HCT116 (cell line): ENCODE measurements around the gene CDV3. TPM values are rescaled to one million over a fixed set of nuclear protein-coding genes. Genes with fewer than 3 reads are reported as not detected.

Source experiments
- ATAC-seq: fragments of 200-7000 bp; cut with Tn5 transposase; 2 replicates; pipeline ENCODE4 v1.9.1; 2020; ENCODE audit warnings: mild to moderate bottlenecking, moderate library complexity
- BruUV-seq: library from RNA; stranded (reverse); fragments of 400-500 nt; replicated peaks from 2 replicates; lab custom pipeline; 2021; lab: Mats Ljungman, UMichigan
- CTCF ChIA-PET: fragments of 300-600 bp; sonication (Branson Sonifier 250); formaldehyde crosslinking; loops from one replicate; lab custom pipeline; 2021; ENCODE audit warnings: antibody characterized with exemption; lab: Charles Lee
- POLR2A ChIA-PET: fragments of 300-600, 350-600 bp; sonication (Branson Sonifier 250); formaldehyde crosslinking; loops from one replicate; lab custom pipeline; 2021; ENCODE audit warnings: antibody characterized with exemption; lab: Charles Lee
- RAD21 ChIA-PET, 2 experiments: fragments of 300-600 bp; sonication (Branson Sonifier 250); formaldehyde crosslinking; loops; one replicate each; lab custom pipeline; 2023; ENCODE audit warnings: low total read pairs in 2 of 2; ENCODE audit not compliant: uncharacterized antibody in 2 of 2, unreplicated experiment in 2 of 2, low non-redundant PET in 1 of 2; lab: Charles Lee
- DNase-seq: peaks from one replicate; pipeline ENCODE4 v3.0.0-alpha.2; 2010; ENCODE audit warnings: low read depth, low spot score
- H2AFZ ChIP-seq: fragments of 200-600 bp; shearing (Covaris generic), sonication (generic); 2 replicates; pipeline ENCODE4 v1.6.1; 2017; ENCODE audit warnings: low read depth, mixed run types, mixed read lengths, antibody characterized with exemption, low read length; ENCODE audit not compliant: poor library complexity, severe bottlenecking
- H3K27ac ChIP-seq: 2 replicates; pipeline ENCODE4 v1.5.1; 2012; ENCODE audit warnings: low read depth, low read length
- H3K27me3 ChIP-seq: fragments of 200-600 bp; sonication (generic); 2 replicates; pipeline ENCODE4 v1.6.1; 2016; ENCODE audit warnings: mixed run types, low read length, mixed read lengths; ENCODE audit not compliant: insufficient read depth
- H3K36me3 ChIP-seq, 2 experiments: fragments of 200-500 bp in 1 of 2; fragments of 200-600 bp in 1 of 2; sonication (Bioruptor generic) in 1 of 2; sonication (generic) in 1 of 2; 2 replicates each; pipeline versions ENCODE4 v1.5.1 to v1.6.1; 2014 to 2016; ENCODE audit warnings: low read length in 2 of 2, inconsistent platforms in 1 of 2, mixed read lengths in 1 of 2, mixed run types in 1 of 2; ENCODE audit not compliant: insufficient read depth in 2 of 2, control insufficient read depth in 1 of 2
- H3K4me1 ChIP-seq, 2 experiments: fragments of 200-600 bp in 1 of 2; sonication (generic) in 1 of 2; 2 replicates each; pipeline versions ENCODE4 v1.5.1 to v1.6.1; 2012 to 2017; ENCODE audit warnings: low read length in 2 of 2, inconsistent platforms in 1 of 2, mild to moderate bottlenecking in 1 of 2, mixed read lengths in 1 of 2, mixed run types in 1 of 2, moderate library complexity in 1 of 2; ENCODE audit not compliant: insufficient read depth in 2 of 2, control insufficient read depth in 1 of 2
- H3K4me2 ChIP-seq: fragments of 200-600 bp; sonication (generic); 2 replicates; pipeline ENCODE4 v1.6.1; 2017; ENCODE audit warnings: mixed run types, low read length, mixed read lengths
- H3K4me3 ChIP-seq, 2 experiments: fragments of 200-600 bp in 1 of 2; sonication (generic) in 1 of 2; replicated peaks in 1 of 2; 2 replicates each; pipeline ENCODE4 v1.5.1; 2011 to 2016; ENCODE audit warnings: low read length in 2 of 2, control low read depth in 1 of 2, low read depth in 1 of 2, mild to moderate bottlenecking in 1 of 2, mixed read lengths in 1 of 2, mixed run types in 1 of 2
- H3K79me2 ChIP-seq: fragments of 200-600 bp; sonication (generic); 2 replicates; pipeline ENCODE4 v1.6.1; 2017; ENCODE audit warnings: mild to moderate bottlenecking, mixed run types, low read length, moderate library complexity, mixed read lengths; ENCODE audit not compliant: insufficient read depth
- H3K9ac ChIP-seq: fragments of 200-600 bp; sonication (generic); 2 replicates; pipeline ENCODE4 v1.6.1; 2016; ENCODE audit warnings: low read length, mixed read lengths
- H3K9me2 ChIP-seq: fragments of 200-600 bp; sonication (generic), shearing (Covaris generic); 2 replicates; pipeline ENCODE4 v1.6.1; 2017; ENCODE audit warnings: mixed run types, mild to moderate bottlenecking, moderate library complexity; ENCODE audit not compliant: insufficient read depth
- H3K9me3 ChIP-seq, 2 experiments: fragments of 200-500 bp in 1 of 2; fragments of 200-600 bp in 1 of 2; sonication (Bioruptor generic) in 1 of 2; sonication (generic) in 1 of 2; 2 replicates each; pipeline ENCODE4 v1.6.1; 2014 to 2017; ENCODE audit warnings: low read length in 2 of 2, mixed read lengths in 2 of 2, inconsistent platforms in 1 of 2, low read depth in 1 of 2, mild to moderate bottlenecking in 1 of 2, mixed run types in 1 of 2, moderate library complexity in 1 of 2; ENCODE audit not compliant: control insufficient read depth in 1 of 2, insufficient read depth in 1 of 2
- H4K20me1 ChIP-seq: fragments of 200-600 bp; sonication (generic), shearing (Covaris generic); 2 replicates; pipeline ENCODE4 v1.6.1; 2017; ENCODE audit warnings: mixed run types, mild to moderate bottlenecking, moderate library complexity; ENCODE audit not compliant: insufficient read depth
- CBX3 ChIP-seq: IDR thresholded peaks from 2 replicates; pipeline ENCODE4 v1.6.1; 2012; ENCODE audit warnings: low read depth
- EGR1 ChIP-seq: IDR thresholded peaks from 2 replicates; pipeline ENCODE4 v1.6.1; 2012; ENCODE audit warnings: low read depth
- ELF1 ChIP-seq: IDR thresholded peaks from 2 replicates; pipeline ENCODE4 v1.6.1; 2012; ENCODE audit warnings: low read depth, borderline replicate concordance
- EZH2 ChIP-seq: fragments of 200-600 bp; sonication (generic); IDR thresholded peaks from 2 replicates; pipeline ENCODE4 v1.6.1; 2017; ENCODE audit warnings: antibody characterized with exemption, mixed run types
- EZH2phosphoT487 ChIP-seq: fragments of 200-600 bp; IDR thresholded peaks from 2 replicates; pipeline ENCODE4 v1.6.1; 2018; ENCODE audit warnings: antibody characterized with exemption, borderline replicate concordance
- POLR2A ChIP-seq: IDR thresholded peaks from 2 replicates; pipeline ENCODE4 v1.7.0; 2011; ENCODE audit warnings: borderline replicate concordance; ENCODE audit not compliant: insufficient read depth, insufficient read length; ENCODE audit errors: extremely low read depth
- POLR2AphosphoS5 ChIP-seq: IDR thresholded peaks from 2 replicates; pipeline ENCODE4 v1.6.1; 2011; ENCODE audit warnings: mild to moderate bottlenecking, low read depth, low read length, moderate library complexity
- SIN3A ChIP-seq: IDR thresholded peaks from 2 replicates; pipeline ENCODE4 v1.6.1; 2012; ENCODE audit warnings: low read depth
- SP1 ChIP-seq: IDR thresholded peaks from 2 replicates; pipeline ENCODE4 v1.6.1; 2012; ENCODE audit warnings: low read depth
- SRF ChIP-seq: IDR thresholded peaks from 2 replicates; pipeline ENCODE4 v1.6.1; 2012; ENCODE audit warnings: low read depth
- YY1 ChIP-seq: IDR thresholded peaks from 2 replicates; pipeline ENCODE4 v1.6.1; 2011; ENCODE audit warnings: low read length, low read depth, moderate library complexity, mild to moderate bottlenecking; ENCODE audit not compliant: insufficient replicate concordance; ENCODE audit errors: extremely low read depth
- ZFX ChIP-seq: fragments of 450-650 bp; IDR thresholded peaks from 2 replicates; pipeline ENCODE4 v1.6.1; 2017
- ZNF274 ChIP-seq: fragments of 200-500 bp; sonication (Bioruptor generic); IDR thresholded peaks from 2 replicates; pipeline ENCODE4 v1.6.1; 2014; ENCODE audit warnings: mild to moderate bottlenecking, low read depth, low read length, inconsistent platforms
- intact Hi-C: fragments of 100-400 bp; cut with micrococcal nuclease; formaldehyde crosslinking; loops from 2 replicates; pipeline ENCODE4 v1.10.0; 2022
- total RNA-seq: library from RNA; stranded (reverse); gene quantifications from one replicate; pipeline ENCODE4 v1.2.1, GENCODE V29; 2021; ENCODE audit not compliant: unreplicated experiment
- TF ChIP-seq, protein P1 (sequence below): IDR thresholded peaks from 2 replicates; pipeline ENCODE4 v1.6.1; 2012; ENCODE audit warnings: low read depth
- TF ChIP-seq, protein P2 (sequence below): IDR thresholded peaks from 2 replicates; pipeline ENCODE4 v1.6.1; 2011; ENCODE audit warnings: mild to moderate bottlenecking, low read length, moderate library complexity; ENCODE audit not compliant: insufficient replicate concordance; ENCODE audit errors: extremely low read depth
- TF ChIP-seq, protein P3 (sequence below): IDR thresholded peaks from 2 replicates; pipeline ENCODE4 v1.6.1; 2012
- TF ChIP-seq, protein P4 (sequence below), 3 experiments: fragments of 200-600 bp in 1 of 3; sonication (generic) in 1 of 3; IDR thresholded peaks in 2 of 3; conservative IDR thresholded peaks in 1 of 3; 2 replicates each; pipeline ENCODE4 v1.5.1; 2012 to 2017; ENCODE audit warnings: low read depth in 2 of 3, low read length in 2 of 3, antibody characterized with exemption in 1 of 3, borderline replicate concordance in 1 of 3, control low read depth in 1 of 3, mild to moderate bottlenecking in 1 of 3, mixed read lengths in 1 of 3, mixed run types in 1 of 3, moderate library complexity in 1 of 3; ENCODE audit not compliant: insufficient read depth in 1 of 3

Gene CDV3
- total RNA-seq, 1 experiment from 2014 or later = 153 TPM

DNA sequence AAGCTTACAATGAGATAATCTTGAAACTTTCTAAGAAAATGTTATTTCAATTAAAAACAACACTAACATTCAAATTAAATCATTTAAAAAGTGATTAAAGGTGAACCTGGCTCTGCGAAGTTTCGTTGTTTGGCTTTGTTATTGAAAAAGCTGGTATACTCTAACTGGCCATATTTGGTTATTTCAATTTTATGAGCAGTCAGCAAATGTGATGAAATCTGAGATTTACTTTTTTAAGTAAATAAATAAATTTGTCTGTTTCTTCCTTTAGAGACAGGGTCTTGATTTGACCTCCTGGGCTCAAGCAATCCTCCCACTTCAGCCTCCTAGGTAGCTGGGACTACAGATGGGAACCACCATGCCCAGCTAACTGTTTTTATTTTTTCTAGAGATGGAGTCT lies 38.0 kb downstream of the CDV3 start:
- DNase-seq (no peak), ATAC-seq (no peak)
- Histone ChIP-seq H3K9me2 (no peaks in the 10 kb centered on the region), H4K20me1 (no peaks in the 10 kb centered on the region), H3K4me3 (no peak overlapping the region), H3K4me2 (no peak overlapping the region), H3K79me2 (no peaks in the 10 kb centered on the region), H3K9ac (no peak overlapping the region), H3K27me3 (no peaks in the 10 kb centered on the region), H2AFZ (no peak overlapping the region), H3K9me3 (no peaks in the 10 kb centered on the region), H3K27ac (no peak overlapping the region), H3K36me3 (peaks cover 34 to 50% of the 10 kb centered on the region in 2 experiments), H3K4me1 (no peaks in the 10 kb centered on the region)
- RAD21 ChIA-PET = no interaction called here
- no TSS peak for BruUV-seq
- CTCF ChIA-PET = no interaction called here
- TF ChIP-seq YY1 = no peak
- TF ChIP-seq CBX3 = no peak
- no peak for TF ChIP-seq SRF
- TF ChIP-seq ELF1 = no peak
- no peak for TF ChIP-seq ZNF274
- TF ChIP-seq EZH2 = no peak
- TF ChIP-seq, protein P1, sequence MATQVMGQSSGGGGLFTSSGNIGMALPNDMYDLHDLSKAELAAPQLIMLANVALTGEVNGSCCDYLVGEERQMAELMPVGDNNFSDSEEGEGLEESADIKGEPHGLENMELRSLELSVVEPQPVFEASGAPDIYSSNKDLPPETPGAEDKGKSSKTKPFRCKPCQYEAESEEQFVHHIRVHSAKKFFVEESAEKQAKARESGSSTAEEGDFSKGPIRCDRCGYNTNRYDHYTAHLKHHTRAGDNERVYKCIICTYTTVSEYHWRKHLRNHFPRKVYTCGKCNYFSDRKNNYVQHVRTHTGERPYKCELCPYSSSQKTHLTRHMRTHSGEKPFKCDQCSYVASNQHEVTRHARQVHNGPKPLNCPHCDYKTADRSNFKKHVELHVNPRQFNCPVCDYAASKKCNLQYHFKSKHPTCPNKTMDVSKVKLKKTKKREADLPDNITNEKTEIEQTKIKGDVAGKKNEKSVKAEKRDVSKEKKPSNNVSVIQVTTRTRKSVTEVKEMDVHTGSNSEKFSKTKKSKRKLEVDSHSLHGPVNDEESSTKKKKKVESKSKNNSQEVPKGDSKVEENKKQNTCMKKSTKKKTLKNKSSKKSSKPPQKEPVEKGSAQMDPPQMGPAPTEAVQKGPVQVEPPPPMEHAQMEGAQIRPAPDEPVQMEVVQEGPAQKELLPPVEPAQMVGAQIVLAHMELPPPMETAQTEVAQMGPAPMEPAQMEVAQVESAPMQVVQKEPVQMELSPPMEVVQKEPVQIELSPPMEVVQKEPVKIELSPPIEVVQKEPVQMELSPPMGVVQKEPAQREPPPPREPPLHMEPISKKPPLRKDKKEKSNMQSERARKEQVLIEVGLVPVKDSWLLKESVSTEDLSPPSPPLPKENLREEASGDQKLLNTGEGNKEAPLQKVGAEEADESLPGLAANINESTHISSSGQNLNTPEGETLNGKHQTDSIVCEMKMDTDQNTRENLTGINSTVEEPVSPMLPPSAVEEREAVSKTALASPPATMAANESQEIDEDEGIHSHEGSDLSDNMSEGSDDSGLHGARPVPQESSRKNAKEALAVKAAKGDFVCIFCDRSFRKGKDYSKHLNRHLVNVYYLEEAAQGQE = no peak
- TF ChIP-seq EZH2phosphoT487 = no peak
- TF ChIP-seq SIN3A = no peak
- TF ChIP-seq, protein P2, sequence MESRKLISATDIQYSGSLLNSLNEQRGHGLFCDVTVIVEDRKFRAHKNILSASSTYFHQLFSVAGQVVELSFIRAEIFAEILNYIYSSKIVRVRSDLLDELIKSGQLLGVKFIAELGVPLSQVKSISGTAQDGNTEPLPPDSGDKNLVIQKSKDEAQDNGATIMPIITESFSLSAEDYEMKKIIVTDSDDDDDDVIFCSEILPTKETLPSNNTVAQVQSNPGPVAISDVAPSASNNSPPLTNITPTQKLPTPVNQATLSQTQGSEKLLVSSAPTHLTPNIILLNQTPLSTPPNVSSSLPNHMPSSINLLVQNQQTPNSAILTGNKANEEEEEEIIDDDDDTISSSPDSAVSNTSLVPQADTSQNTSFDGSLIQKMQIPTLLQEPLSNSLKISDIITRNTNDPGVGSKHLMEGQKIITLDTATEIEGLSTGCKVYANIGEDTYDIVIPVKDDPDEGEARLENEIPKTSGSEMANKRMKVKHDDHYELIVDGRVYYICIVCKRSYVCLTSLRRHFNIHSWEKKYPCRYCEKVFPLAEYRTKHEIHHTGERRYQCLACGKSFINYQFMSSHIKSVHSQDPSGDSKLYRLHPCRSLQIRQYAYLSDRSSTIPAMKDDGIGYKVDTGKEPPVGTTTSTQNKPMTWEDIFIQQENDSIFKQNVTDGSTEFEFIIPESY = no peak
- no peak for TF ChIP-seq EGR1
- no peak for TF ChIP-seq SP1
- TF ChIP-seq, protein P3, sequence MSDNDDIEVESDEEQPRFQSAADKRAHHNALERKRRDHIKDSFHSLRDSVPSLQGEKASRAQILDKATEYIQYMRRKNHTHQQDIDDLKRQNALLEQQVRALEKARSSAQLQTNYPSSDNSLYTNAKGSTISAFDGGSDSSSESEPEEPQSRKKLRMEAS = no peak
- no peak for TF ChIP-seq ZFX
- TF ChIP-seq POLR2AphosphoS5 = no peak
- no peak for TF ChIP-seq POLR2A
- TF ChIP-seq, protein P4, sequence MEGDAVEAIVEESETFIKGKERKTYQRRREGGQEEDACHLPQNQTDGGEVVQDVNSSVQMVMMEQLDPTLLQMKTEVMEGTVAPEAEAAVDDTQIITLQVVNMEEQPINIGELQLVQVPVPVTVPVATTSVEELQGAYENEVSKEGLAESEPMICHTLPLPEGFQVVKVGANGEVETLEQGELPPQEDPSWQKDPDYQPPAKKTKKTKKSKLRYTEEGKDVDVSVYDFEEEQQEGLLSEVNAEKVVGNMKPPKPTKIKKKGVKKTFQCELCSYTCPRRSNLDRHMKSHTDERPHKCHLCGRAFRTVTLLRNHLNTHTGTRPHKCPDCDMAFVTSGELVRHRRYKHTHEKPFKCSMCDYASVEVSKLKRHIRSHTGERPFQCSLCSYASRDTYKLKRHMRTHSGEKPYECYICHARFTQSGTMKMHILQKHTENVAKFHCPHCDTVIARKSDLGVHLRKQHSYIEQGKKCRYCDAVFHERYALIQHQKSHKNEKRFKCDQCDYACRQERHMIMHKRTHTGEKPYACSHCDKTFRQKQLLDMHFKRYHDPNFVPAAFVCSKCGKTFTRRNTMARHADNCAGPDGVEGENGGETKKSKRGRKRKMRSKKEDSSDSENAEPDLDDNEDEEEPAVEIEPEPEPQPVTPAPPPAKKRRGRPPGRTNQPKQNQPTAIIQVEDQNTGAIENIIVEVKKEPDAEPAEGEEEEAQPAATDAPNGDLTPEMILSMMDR (IDR thresholded peaks at IDR 0.05 in 2 of 3, conservative IDR thresholded peaks at IDR 0.05 in 1 of 3; ENCODE audit: borderline replicate concordance in 1 of 3, insufficient read depth in 1 of 3, low read depth in 2 of 3, low read length in 2 of 3) = no peak
- POLR2A ChIA-PET = no interaction called here
- intact Hi-C loops = no loop called here
